Endodermal cell (in vitro differentiated cells): Measurements from ENCODE around the gene MOCS3. TPM values are rescaled to one million over a fixed set of nuclear protein-coding genes. Genes with fewer than 3 reads are reported as not detected.

ENCODE experiments used
- DNase-seq: peaks from one replicate; pipeline ENCODE4 v3.0.0-alpha.2; 2017
- H3K27ac ChIP-seq: 2 replicates; pipeline ENCODE4 v1.5.1; 2013; ENCODE audit warnings: mild to moderate bottlenecking, low read depth, low read length, moderate library complexity
- H3K27me3 ChIP-seq: 2 replicates; pipeline ENCODE4 v1.6.1; 2013; ENCODE audit warnings: mild to moderate bottlenecking, low read length, moderate library complexity; ENCODE audit not compliant: insufficient read depth, control insufficient read depth, poor library complexity, severe bottlenecking
- H3K36me3 ChIP-seq: 2 replicates; pipeline ENCODE4 v1.7.0; 2013; ENCODE audit warnings: mild to moderate bottlenecking, low read length, moderate library complexity; ENCODE audit not compliant: control insufficient read depth, insufficient read depth
- H3K4me1 ChIP-seq: one replicate; pipeline ENCODE4 v1.7.0; 2013; ENCODE audit warnings: low read length; ENCODE audit not compliant: control insufficient read depth, insufficient read depth
- H3K4me3 ChIP-seq: 2 replicates; pipeline ENCODE4 v1.5.1; 2013; ENCODE audit warnings: mild to moderate bottlenecking, low read length, moderate library complexity
- H3K9ac ChIP-seq: 2 replicates; pipeline ENCODE4 v1.6.1; 2013; ENCODE audit warnings: mild to moderate bottlenecking, low read length, moderate library complexity; ENCODE audit not compliant: poor library complexity, severe bottlenecking; ENCODE audit errors: extremely low read depth
- H3K9me3 ChIP-seq: 2 replicates; pipeline ENCODE4 v1.6.1; 2013; ENCODE audit warnings: mild to moderate bottlenecking, low read length, moderate library complexity; ENCODE audit not compliant: control insufficient read depth
- H3K27ac Mint-ChIP-seq: 2 replicates; pipeline ENCODE4 v1.8.0; 2020; ENCODE audit warnings: mixed read lengths
- H3K27me3 Mint-ChIP-seq: 2 replicates; pipeline ENCODE4 v1.8.0; 2021; ENCODE audit warnings: mild to moderate bottlenecking, mixed read lengths; ENCODE audit not compliant: insufficient read depth
- H3K36me3 Mint-ChIP-seq: 2 replicates; pipeline ENCODE4 v1.8.0; 2020; ENCODE audit warnings: low read depth, mixed read lengths
- H3K4me1 Mint-ChIP-seq: 2 replicates; pipeline ENCODE4 v1.8.0; 2020; ENCODE audit warnings: mixed read lengths
- H3K4me3 Mint-ChIP-seq: 2 replicates; pipeline ENCODE4 v1.8.0; 2020; ENCODE audit warnings: mild to moderate bottlenecking, moderate library complexity, mixed read lengths
- H3K9me3 Mint-ChIP-seq: 2 replicates; pipeline ENCODE4 v1.8.0; 2020; ENCODE audit warnings: mild to moderate bottlenecking, mixed read lengths
- WGBS, 2 experiments: methylation state at CpG; one replicate each; pipeline versions ENCODE4 v1.1.5 to v1.1.7; 2013; ENCODE audit warnings: missing lambda C conversion rate in 2 of 2, mixed read lengths in 1 of 2; ENCODE audit not compliant: insufficient coverage in 1 of 2, insufficient read length in 1 of 2; 5-methylcytosine and 5-hydroxymethylcytosine counted together
- total RNA-seq, 2 donors: library from RNA; stranded (reverse); fragmentation: NEBNext Ultra II Directional in 1 of 2; extraction: Animal tissue kit (Norgen Biotek cat#: 25700) in 1 of 2; gene quantifications; 2 replicates in 1 of 2; 3 replicates in 1 of 2; pipeline ENCODE4 v1.2.1, GENCODE V29; 2021
- TF ChIP-seq, protein P1 (sequence below): fragments of 200-600 bp; sonication (generic); conservative IDR thresholded peaks from 2 replicates; pipeline ENCODE4 v1.5.0; 2021; ENCODE audit warnings: antibody characterized with exemption, mild to moderate bottlenecking

Gene MOCS3
- total RNA-seq, 2 donors from 2014 or later = 4.7 to 5.5 TPM

DNA sequence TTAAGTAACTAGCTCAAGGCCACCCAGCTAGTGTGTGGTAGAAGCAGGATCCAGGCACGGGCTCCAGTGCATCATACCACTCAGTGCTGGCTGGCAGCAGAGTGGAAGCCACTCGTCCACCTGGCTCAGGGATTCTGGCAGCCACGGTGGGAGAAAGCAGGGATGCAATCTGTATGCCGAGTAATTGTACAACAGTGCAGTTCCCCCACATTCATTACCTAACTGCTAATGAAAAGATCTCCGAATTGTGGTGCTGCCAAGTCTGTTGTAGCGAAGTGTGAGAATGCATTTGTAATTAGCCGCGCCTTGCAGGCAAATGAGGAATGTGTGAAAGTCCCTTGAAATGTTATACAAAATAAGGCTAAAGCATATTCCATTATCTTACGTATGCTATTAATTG, 35.3 kb downstream of the MOCS3 start:
- Histone ChIP-seq H3K4me1 (no peaks in the 10 kb centered on the region), H3K27ac (no peak overlapping the region), H3K9me3 (peaks cover 5% of the 10 kb centered on the region), H3K27me3 (no peaks in the 10 kb centered on the region), H3K4me3 (no peak overlapping the region), H3K36me3 (no peaks in the 10 kb centered on the region), H3K9ac (no peak overlapping the region)
- WGBS, 2 experiments = 91 to 97% methylated on average over 5 to 9 of the region's 9 CpGs
- peaks cover 21% of the 10 kb centered on the region for H3K4me1 Mint-ChIP-seq
- no peak for DNase-seq
- no peak overlapping the region for H3K4me3 Mint-ChIP-seq
- no peak overlapping the region for H3K27ac Mint-ChIP-seq
- H3K36me3 Mint-ChIP-seq = no peaks in the 10 kb centered on the region
- H3K9me3 Mint-ChIP-seq = peaks cover 6% of the 10 kb centered on the region
- TF ChIP-seq, protein P1, sequence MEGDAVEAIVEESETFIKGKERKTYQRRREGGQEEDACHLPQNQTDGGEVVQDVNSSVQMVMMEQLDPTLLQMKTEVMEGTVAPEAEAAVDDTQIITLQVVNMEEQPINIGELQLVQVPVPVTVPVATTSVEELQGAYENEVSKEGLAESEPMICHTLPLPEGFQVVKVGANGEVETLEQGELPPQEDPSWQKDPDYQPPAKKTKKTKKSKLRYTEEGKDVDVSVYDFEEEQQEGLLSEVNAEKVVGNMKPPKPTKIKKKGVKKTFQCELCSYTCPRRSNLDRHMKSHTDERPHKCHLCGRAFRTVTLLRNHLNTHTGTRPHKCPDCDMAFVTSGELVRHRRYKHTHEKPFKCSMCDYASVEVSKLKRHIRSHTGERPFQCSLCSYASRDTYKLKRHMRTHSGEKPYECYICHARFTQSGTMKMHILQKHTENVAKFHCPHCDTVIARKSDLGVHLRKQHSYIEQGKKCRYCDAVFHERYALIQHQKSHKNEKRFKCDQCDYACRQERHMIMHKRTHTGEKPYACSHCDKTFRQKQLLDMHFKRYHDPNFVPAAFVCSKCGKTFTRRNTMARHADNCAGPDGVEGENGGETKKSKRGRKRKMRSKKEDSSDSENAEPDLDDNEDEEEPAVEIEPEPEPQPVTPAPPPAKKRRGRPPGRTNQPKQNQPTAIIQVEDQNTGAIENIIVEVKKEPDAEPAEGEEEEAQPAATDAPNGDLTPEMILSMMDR = no peak
- H3K27me3 Mint-ChIP-seq = no peaks in the 10 kb centered on the region

DNA sequence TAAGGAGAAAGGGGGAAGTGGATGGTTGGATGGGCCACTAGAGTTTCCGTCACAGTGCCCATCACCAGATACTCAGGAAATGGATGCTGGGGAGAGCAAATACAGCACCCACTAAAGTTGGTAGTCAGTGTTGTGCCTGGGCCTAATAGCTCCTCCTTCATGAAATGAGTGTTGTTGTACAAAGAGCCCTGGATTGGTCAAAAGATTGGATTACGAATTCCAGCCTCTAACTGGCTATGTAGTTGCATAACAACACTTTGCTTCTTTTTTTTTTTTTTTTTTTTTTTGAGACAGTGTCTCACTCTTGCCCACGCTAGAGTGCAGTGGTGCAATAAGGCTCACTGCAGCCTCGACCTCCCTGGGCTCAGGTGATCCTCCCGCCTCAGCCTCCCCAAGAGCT, 36.9 kb downstream of the MOCS3 start:
- H3K27me3 ChIP-seq = no peaks in the 10 kb centered on the region
- no peak overlapping the region for H3K9ac ChIP-seq
- DNase-seq = no peak
- peaks cover 5% of the 10 kb centered on the region for H3K9me3 ChIP-seq
- Mint-ChIP-seq H3K4me3 (no peak overlapping the region), H3K9me3 (peaks cover 6% of the 10 kb centered on the region), H3K27me3 (no peaks in the 10 kb centered on the region), H3K4me1 (peaks cover 21% of the 10 kb centered on the region), H3K36me3 (no peaks in the 10 kb centered on the region), H3K27ac (no peak overlapping the region)
- H3K4me3 ChIP-seq = no peak overlapping the region
- WGBS, 2 experiments = 67 to 91% methylated on average over 1 to 5 of the region's 5 CpGs
- no peak overlapping the region for H3K27ac ChIP-seq
- no peaks in the 10 kb centered on the region for H3K4me1 ChIP-seq
- TF ChIP-seq, protein P1 = no peak
- no peaks in the 10 kb centered on the region for H3K36me3 ChIP-seq

DNA sequence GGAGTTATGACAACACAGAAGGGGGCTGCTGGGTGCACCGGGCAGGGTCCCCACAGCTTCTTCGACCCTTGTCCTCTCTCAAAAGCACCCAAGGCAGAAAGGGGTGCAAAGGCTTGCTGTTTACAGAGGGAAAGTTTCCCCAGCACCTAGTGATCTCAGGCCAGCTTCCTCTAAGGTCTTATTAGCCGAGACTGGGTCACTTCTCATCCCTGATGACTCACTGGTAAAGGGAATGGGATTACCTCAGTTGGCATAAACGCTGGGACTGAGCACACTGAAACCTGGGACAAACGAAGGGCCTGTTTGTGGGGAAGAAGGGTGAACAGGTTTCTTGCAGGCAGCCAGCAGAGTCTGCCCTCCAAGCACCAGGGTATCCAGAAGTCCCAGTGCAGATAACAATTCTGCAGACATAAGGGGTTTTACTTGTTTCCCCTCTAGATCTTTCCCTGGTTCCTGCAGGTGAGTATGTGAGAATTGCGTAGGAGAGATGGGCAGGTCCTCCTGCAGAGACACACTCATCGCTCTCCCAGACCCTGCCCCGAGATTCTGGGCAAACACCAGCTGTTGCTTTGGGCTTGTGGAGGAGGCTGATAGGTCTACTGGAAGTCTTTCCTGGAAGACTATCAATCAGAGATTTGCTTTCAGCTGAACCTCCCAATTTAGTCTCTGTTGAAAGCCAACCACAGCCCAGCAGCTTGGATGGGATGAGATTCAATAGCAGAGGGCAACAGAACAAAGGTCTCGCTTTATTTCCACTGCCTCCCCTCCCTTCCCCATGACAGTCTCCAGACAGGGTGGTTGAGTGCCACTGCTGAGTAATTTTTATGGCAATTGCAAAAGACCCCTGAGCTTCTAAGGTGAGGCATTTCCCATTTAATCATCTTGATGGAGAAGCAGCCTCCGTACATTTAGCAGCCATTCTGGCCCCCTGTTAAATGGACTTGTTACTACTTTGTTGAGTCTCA, 38.6 kb downstream of the MOCS3 start:
- Mint-ChIP-seq H3K27me3 (no peaks in the 10 kb centered on the region), H3K36me3 (peaks cover under 1% of the 10 kb centered on the region), H3K9me3 (peaks cover 6% of the 10 kb centered on the region), H3K4me3 (no peak overlapping the region), H3K4me1 (peaks cover 18% of the 10 kb centered on the region), H3K27ac (peak overlapping the region; percentile 61)
- Histone ChIP-seq H3K4me1 (no peaks in the 10 kb centered on the region), H3K36me3 (peaks cover 1% of the 10 kb centered on the region), H3K4me3 (no peak overlapping the region), H3K27me3 (no peaks in the 10 kb centered on the region), H3K27ac (no peak overlapping the region), H3K9me3 (peaks cover 5% of the 10 kb centered on the region), H3K9ac (no peak overlapping the region)
- TF ChIP-seq, protein P1 = no peak
- no peak for DNase-seq
- WGBS, 2 experiments = 72 to 86% methylated on average over 8 to 10 of the region's 10 CpGs
